ENCODE results near the gene PTPRB. TPM values are rescaled to one million over a fixed set of nuclear protein-coding genes. Genes with fewer than 3 reads are reported as not detected.

PTPRB gene
- polyA plus RNA-seq (ENCODE audit: insufficient read length), result 15.9 TPM

- DNase-seq, result no peak
Observed at GRCh38 chr12:70637303-70638085, at the start of gene PTPRB. Gene PTPRB, minus strand, starts transcription at chr12:70637429. Its CDS starts 34 bp downstream, at chr12:70637395.

GRCh38 chr12:70686907-70687306, 49.7 kb upstream of the PTPRB start:
- no peak for DNase-seq

GRCh38 chr12:70686299-70686698, 49.1 kb upstream of the PTPRB start:
- DNase-seq, result no peak

GRCh38 chr12:70683976-70684375, 46.7 kb upstream of the PTPRB start:
- no peak for DNase-seq

- DNase-seq, result no peak
Observed at GRCh38 chr12:70671698-70672097, 34.5 kb upstream of the PTPRB start.

- no peak for DNase-seq
Observed at GRCh38 chr12:70670948-70671347, 33.7 kb upstream of the PTPRB start.

- no peak for DNase-seq
Observed at GRCh38 chr12:70667253-70667652, 30.0 kb upstream of the PTPRB start.

GRCh38 chr12:70666364-70666763, 29.1 kb upstream of the PTPRB start:
- DNase-seq, result no peak

- DNase-seq, result no peak
Observed at GRCh38 chr12:70664465-70664881, 27.2 kb upstream of the PTPRB start.

- no peak for DNase-seq
Observed at GRCh38 chr12:70663838-70664237, 26.6 kb upstream of the PTPRB start.

GRCh38 chr12:70661466-70662161, 24.4 kb upstream of the PTPRB start:
- no peak for DNase-seq

GRCh38 chr12:70660620-70661219, 23.5 kb upstream of the PTPRB start:
- DNase-seq, result no peak

GRCh38 chr12:70660002-70660604, 22.9 kb upstream of the PTPRB start:
- DNase-seq, result no peak

GRCh38 chr12:70659077-70659606, 21.9 kb upstream of the PTPRB start:
- DNase-seq, result no peak

GRCh38 chr12:70657616-70658286, 20.5 kb upstream of the PTPRB start:
- DNase-seq, result no peak

GRCh38 chr12:70652451-70652850, 15.2 kb upstream of the PTPRB start:
- no peak for DNase-seq

- DNase-seq, result peak; percentile 48
Observed at GRCh38 chr12:70648831-70649230, 11.6 kb upstream of the PTPRB start.

- DNase-seq, result no peak
Observed at GRCh38 chr12:70648191-70648590, 11.0 kb upstream of the PTPRB start.

GRCh38 chr12:70646850-70647249, 9.6 kb upstream of the PTPRB start:
- no peak for DNase-seq

GRCh38 chr12:70645494-70646317, 8.5 kb upstream of the PTPRB start:
- DNase-seq, result peak; percentile 23

- DNase-seq, result no peak
Observed at GRCh38 chr12:70644861-70645260, 7.6 kb upstream of the PTPRB start.
